CD14-positive monocyte (primary cell): ENCODE data around the gene MACROD2. TPM values are rescaled to one million over a fixed set of nuclear protein-coding genes. Genes with fewer than 3 reads are reported as not detected.

ENCODE experiments used
- DNase-seq, 3 donors: peaks; one replicate each; pipeline ENCODE4 v3.0.0-alpha.2; 2011 to 2022
- H2AFZ ChIP-seq: 2 replicates; pipeline ENCODE4 v1.6.0; 2012; ENCODE audit warnings: mild to moderate bottlenecking, low read depth, low read length, inconsistent platforms; ENCODE audit not compliant: insufficient read depth, poor library complexity, severe bottlenecking
- H3K27ac ChIP-seq, 2 donors: 1 replicate in 1 of 2; 2 replicates in 1 of 2; pipeline ENCODE4 v1.5.1; 2012 to 2013; ENCODE audit warnings: low read length in 2 of 2, control low read depth in 1 of 2, inconsistent platforms in 1 of 2, low read depth in 1 of 2, mild to moderate bottlenecking in 1 of 2
- H3K27me3 ChIP-seq, 2 donors: one replicate each; pipeline versions ENCODE4 v1.6.0 to v1.6.1; 2011 to 2013; ENCODE audit warnings: low read length in 2 of 2; ENCODE audit not compliant: control insufficient read depth in 2 of 2, insufficient read depth in 2 of 2
- H3K36me3 ChIP-seq, 2 donors: replicated peaks in 1 of 2; 1 replicate in 1 of 2; 2 replicates in 1 of 2; pipeline versions ENCODE4 v1.5.1 to v1.6.1; 2012 to 2013; ENCODE audit warnings: low read length in 2 of 2, control low read depth in 1 of 2, inconsistent platforms in 1 of 2, mild to moderate bottlenecking in 1 of 2; ENCODE audit not compliant: insufficient read depth in 2 of 2, control insufficient read depth in 1 of 2
- H3K4me1 ChIP-seq, 2 donors: 1 replicate in 1 of 2; 2 replicates in 1 of 2; pipeline versions ENCODE4 v1.5.1 to v1.6.1; 2012 to 2013; ENCODE audit warnings: low read length in 2 of 2, control low read depth in 1 of 2, inconsistent platforms in 1 of 2, mild to moderate bottlenecking in 1 of 2, moderate library complexity in 1 of 2; ENCODE audit not compliant: insufficient read depth in 2 of 2, control insufficient read depth in 1 of 2
- H3K4me2 ChIP-seq: replicated peaks from 2 replicates; pipeline ENCODE3; 2012; ENCODE audit warnings: low read length, moderate library complexity, mild to moderate bottlenecking; ENCODE audit not compliant: poor library complexity, severe bottlenecking; ENCODE audit errors: extremely low read depth
- H3K4me3 ChIP-seq, 3 experiments: fragments of 200-600 bp in 1 of 3; sonication (generic) in 1 of 3; replicated peaks in 1 of 3; 1 replicate in 2 of 3; 2 replicates in 1 of 3; pipeline ENCODE4 v1.5.1; 2011 to 2013; ENCODE audit warnings: low read length in 3 of 3, mild to moderate bottlenecking in 3 of 3, control low read depth in 2 of 3, low read depth in 2 of 3, inconsistent platforms in 1 of 3, moderate library complexity in 1 of 3
- H3K79me2 ChIP-seq: 2 replicates; pipeline ENCODE4 v1.6.0; 2012; ENCODE audit warnings: mild to moderate bottlenecking, control low read depth, inconsistent platforms, low read length, moderate library complexity; ENCODE audit not compliant: insufficient read depth
- H3K9ac ChIP-seq: 2 replicates; pipeline ENCODE4 v1.6.0; 2017; ENCODE audit warnings: low read length, mild to moderate bottlenecking; ENCODE audit not compliant: insufficient read depth, poor library complexity, severe bottlenecking
- H3K9me3 ChIP-seq, 2 donors: replicated peaks in 1 of 2; 1 replicate in 1 of 2; 2 replicates in 1 of 2; pipeline versions ENCODE4 v1.5.1 to v1.6.1; 2012 to 2013; ENCODE audit warnings: low read length in 2 of 2, control low read depth in 1 of 2; ENCODE audit not compliant: control insufficient read depth in 1 of 2, insufficient read depth in 1 of 2
- H4K20me1 ChIP-seq: 2 replicates; pipeline ENCODE4 v1.6.0; 2012; ENCODE audit warnings: mild to moderate bottlenecking, low read length, control low read depth, moderate library complexity; ENCODE audit not compliant: insufficient read depth
- H3K27ac Mint-ChIP-seq, 7 donors: one replicate each; pipeline ENCODE4 v1.8.0; 2020; ENCODE audit warnings: mild to moderate bottlenecking in 7 of 7, mixed read lengths in 7 of 7, moderate library complexity in 6 of 7, inconsistent platforms in 2 of 7
- H3K27me3 Mint-ChIP-seq, 3 donors: one replicate each; pipeline ENCODE4 v1.8.0; 2021 to 2022; ENCODE audit warnings: low read depth in 3 of 3, mild to moderate bottlenecking in 3 of 3, mixed read lengths in 3 of 3, moderate library complexity in 3 of 3, inconsistent platforms in 1 of 3
- H3K36me3 Mint-ChIP-seq, 2 donors: one replicate each; pipeline ENCODE4 v1.8.0; 2020; ENCODE audit warnings: mixed read lengths in 2 of 2, inconsistent platforms in 1 of 2, mild to moderate bottlenecking in 1 of 2
- H3K4me1 Mint-ChIP-seq: one replicate; pipeline ENCODE4 v1.8.0; 2020; ENCODE audit warnings: mild to moderate bottlenecking, mixed read lengths
- H3K4me3 Mint-ChIP-seq, 2 donors: one replicate each; pipeline ENCODE4 v1.8.0; 2020; ENCODE audit warnings: mild to moderate bottlenecking in 2 of 2, mixed read lengths in 2 of 2, moderate library complexity in 1 of 2
- H3K9me3 Mint-ChIP-seq, 7 donors: one replicate each; pipeline ENCODE4 v1.8.0; 2020 to 2022; ENCODE audit warnings: mixed read lengths in 7 of 7, mild to moderate bottlenecking in 6 of 7, moderate library complexity in 6 of 7, inconsistent platforms in 2 of 7
- CTCF ChIP-seq: fragments of 200-600 bp; IDR thresholded peaks from one replicate; pipeline ENCODE4 v1.8.0; 2022; ENCODE audit warnings: antibody characterized with exemption, mild to moderate bottlenecking
- WGBS: methylation state at CpG from one replicate; pipeline ENCODE4 v1.1.5; 2013; ENCODE audit warnings: missing lambda C conversion rate; ENCODE audit not compliant: insufficient coverage; 5-methylcytosine and 5-hydroxymethylcytosine counted together
- intact Hi-C, 2 donors: fragments of 100-400 bp; cut with micrococcal nuclease; formaldehyde crosslinking; loops; one replicate each; pipeline versions ENCODE4 v1.15.0 to v1.15.1; 2023
- polyA plus RNA-seq, 3 donors: library from polyadenylated mRNA; depleted of rRNA in 1 of 3; unstranded in 2 of 3; stranded (reverse) in 1 of 3; fragments of 300-500 nt in 2 of 3; fragments of >200 nt in 1 of 3; fragmentation: Illumina TruSeq in 2 of 3; gene quantifications; 1 replicate in 2 of 3; 2 replicates in 1 of 3; pipeline ENCODE4 v1.2.3, GENCODE V29; 2012 to 2021

The MACROD2 gene
- polyA plus RNA-seq, 3 donors, result 0.23 TPM; not detected in 2

GRCh38 chr20:14758356-14758755, 763.0 kb downstream of the MACROD2 start:
- Histone ChIP-seq H2AFZ (no peak overlapping the region), H3K9me3 (no peaks in the 10 kb centered on the region), H3K9ac (no peak overlapping the region), H3K4me3 (no peak overlapping the region), H3K4me2 (no peak overlapping the region), H3K36me3 (no peaks in the 10 kb centered on the region), H3K79me2 (no peaks in the 10 kb centered on the region), H3K4me1 (no peaks in the 10 kb centered on the region), H4K20me1 (no peaks in the 10 kb centered on the region), H3K27me3 (no peaks in the 10 kb centered on the region), H3K27ac (no peak overlapping the region)
- Mint-ChIP-seq H3K4me3 (no peak overlapping the region), H3K4me1 (no peaks in the 10 kb centered on the region), H3K27me3 (peaks cover 0 to 3% (median 0%) of the 10 kb centered on the region in 3 donors), H3K9me3 (peaks cover 2 to 12% (median 5%) of the 10 kb centered on the region in 7 donors), H3K36me3 (no peaks in the 10 kb centered on the region), H3K27ac (no peak overlapping the region)
- no CpG with 5 or more reads among the region's 2 CpGs for WGBS
- DNase-seq, result no peak
- no peak for TF ChIP-seq CTCF
- intact Hi-C loops, result no loop called here

GRCh38 chr20:14759979-14760378, 764.7 kb downstream of the MACROD2 start:
- H3K36me3 ChIP-seq, result no peaks in the 10 kb centered on the region
- intact Hi-C loops, result no loop called here
- no peaks in the 10 kb centered on the region for H4K20me1 ChIP-seq
- H2AFZ ChIP-seq, result no peak overlapping the region
- TF ChIP-seq CTCF, result no peak
- Mint-ChIP-seq H3K4me1 (no peaks in the 10 kb centered on the region), H3K27ac (no peak overlapping the region), H3K36me3 (no peaks in the 10 kb centered on the region), H3K9me3 (peaks cover 2 to 15% (median 6%) of the 10 kb centered on the region in 7 donors), H3K27me3 (peaks cover 0 to 3% (median 0%) of the 10 kb centered on the region in 3 donors), H3K4me3 (no peak overlapping the region)
- DNase-seq, result no peak
- no peaks in the 10 kb centered on the region for H3K79me2 ChIP-seq
- no peak overlapping the region for H3K4me3 ChIP-seq
- H3K27me3 ChIP-seq, result no peaks in the 10 kb centered on the region
- no peaks in the 10 kb centered on the region for H3K9me3 ChIP-seq
- no peak overlapping the region for H3K27ac ChIP-seq
- no peaks in the 10 kb centered on the region for H3K4me1 ChIP-seq
- no peak overlapping the region for H3K4me2 ChIP-seq
- no peak overlapping the region for H3K9ac ChIP-seq
- no CpG with 5 or more reads among the region's 4 CpGs for WGBS
